Nucleus accumbens (tissue), 56 donors: Measurements from ENCODE around the gene SRGAP3.

Experiments
- DNase-seq, 56 donors: peaks; one replicate each; lab custom pipeline; 2025; lab: John Stamatoyannopoulos, UW

SRGAP3 gene

GRCh38 chr3:9183011-9183410 lies 66.4 kb downstream of the SRGAP3 start:
- DNase-seq, result peak in 35 of 56 donors; percentile 17 to 71 (median 31)

- peak in 2 of 56 donors; percentile 20 to 28 for DNase-seq
Measured at GRCh38 chr3:9180764-9181117, 68.7 kb downstream of the SRGAP3 start.

- peak in 1 of 56 donors; percentile 26 for DNase-seq
Measured at GRCh38 chr3:9179826-9180763, 69.4 kb downstream of the SRGAP3 start.

GRCh38 chr3:9178697-9179096 lies 70.7 kb downstream of the SRGAP3 start:
- DNase-seq, result no peak

- no peak for DNase-seq
Measured at GRCh38 chr3:9175421-9175820, 74.0 kb downstream of the SRGAP3 start.

- DNase-seq, result no peak
Measured at GRCh38 chr3:9173445-9173844, 76.0 kb downstream of the SRGAP3 start.

- DNase-seq, result peak in 33 of 56 donors; percentile 11 to 58 (median 34)
Measured at GRCh38 chr3:9172851-9173321, 76.6 kb downstream of the SRGAP3 start.

GRCh38 chr3:9170851-9171160 lies 78.6 kb downstream of the SRGAP3 start:
- DNase-seq, result no peak

GRCh38 chr3:9169956-9170850 lies 79.2 kb downstream of the SRGAP3 start:
- DNase-seq, result no peak

GRCh38 chr3:9169326-9169725 lies 80.1 kb downstream of the SRGAP3 start:
- no peak for DNase-seq

GRCh38 chr3:9168241-9168741 lies 81.2 kb downstream of the SRGAP3 start:
- DNase-seq, result peak in 9 of 56 donors; percentile 9 to 43 (median 21)

- DNase-seq, result no peak
Measured at GRCh38 chr3:9167222-9167621, 82.2 kb downstream of the SRGAP3 start.

GRCh38 chr3:9165421-9165820 lies 84.0 kb downstream of the SRGAP3 start:
- peak in 3 of 56 donors; percentile 9 to 20 (median 18) for DNase-seq

GRCh38 chr3:9163289-9163688 lies 86.2 kb downstream of the SRGAP3 start:
- no peak for DNase-seq

- DNase-seq, result no peak
Measured at GRCh38 chr3:9161811-9162210, 87.6 kb downstream of the SRGAP3 start.

GRCh38 chr3:9161298-9161697 lies 88.1 kb downstream of the SRGAP3 start:
- DNase-seq, result no peak

GRCh38 chr3:9158865-9159630 lies 90.4 kb downstream of the SRGAP3 start:
- no peak for DNase-seq

GRCh38 chr3:9157651-9158362 lies 91.6 kb downstream of the SRGAP3 start:
- no peak for DNase-seq

- no peak for DNase-seq
Measured at GRCh38 chr3:9156604-9157003, 92.8 kb downstream of the SRGAP3 start.

- DNase-seq, result no peak
Measured at GRCh38 chr3:9155028-9155427, 94.4 kb downstream of the SRGAP3 start.
